ENCODE data around the gene SRMS.

The SRMS gene

DNA sequence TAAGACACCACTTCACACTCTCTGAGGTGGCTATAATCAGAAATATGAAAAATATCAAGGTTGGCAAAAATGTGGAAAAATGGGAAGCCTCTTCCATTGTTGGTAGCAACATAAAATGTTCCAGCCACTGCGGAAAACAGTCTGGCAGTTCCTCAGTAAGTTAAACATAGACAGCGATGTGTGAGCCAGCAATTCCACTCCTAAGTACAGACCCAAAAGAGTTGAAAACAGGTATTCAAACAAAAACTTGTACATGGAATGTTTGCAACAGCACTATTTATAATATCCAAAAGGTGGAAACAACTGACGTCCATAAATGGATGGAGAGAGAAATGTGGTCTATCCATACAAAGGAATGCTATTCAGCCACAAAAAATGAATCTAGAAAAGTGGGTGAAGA, 34.3 kb downstream of the SRMS start:
- DNase-seq (ENCODE audit: insufficient read length, low spot score) = no peak
- no peak for FAIRE-seq
- TF ChIP-seq, protein P1, sequence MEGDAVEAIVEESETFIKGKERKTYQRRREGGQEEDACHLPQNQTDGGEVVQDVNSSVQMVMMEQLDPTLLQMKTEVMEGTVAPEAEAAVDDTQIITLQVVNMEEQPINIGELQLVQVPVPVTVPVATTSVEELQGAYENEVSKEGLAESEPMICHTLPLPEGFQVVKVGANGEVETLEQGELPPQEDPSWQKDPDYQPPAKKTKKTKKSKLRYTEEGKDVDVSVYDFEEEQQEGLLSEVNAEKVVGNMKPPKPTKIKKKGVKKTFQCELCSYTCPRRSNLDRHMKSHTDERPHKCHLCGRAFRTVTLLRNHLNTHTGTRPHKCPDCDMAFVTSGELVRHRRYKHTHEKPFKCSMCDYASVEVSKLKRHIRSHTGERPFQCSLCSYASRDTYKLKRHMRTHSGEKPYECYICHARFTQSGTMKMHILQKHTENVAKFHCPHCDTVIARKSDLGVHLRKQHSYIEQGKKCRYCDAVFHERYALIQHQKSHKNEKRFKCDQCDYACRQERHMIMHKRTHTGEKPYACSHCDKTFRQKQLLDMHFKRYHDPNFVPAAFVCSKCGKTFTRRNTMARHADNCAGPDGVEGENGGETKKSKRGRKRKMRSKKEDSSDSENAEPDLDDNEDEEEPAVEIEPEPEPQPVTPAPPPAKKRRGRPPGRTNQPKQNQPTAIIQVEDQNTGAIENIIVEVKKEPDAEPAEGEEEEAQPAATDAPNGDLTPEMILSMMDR (IDR thresholded peaks at IDR 0.05; ENCODE audit: insufficient read depth, missing control alignments) = no peak

DNA sequence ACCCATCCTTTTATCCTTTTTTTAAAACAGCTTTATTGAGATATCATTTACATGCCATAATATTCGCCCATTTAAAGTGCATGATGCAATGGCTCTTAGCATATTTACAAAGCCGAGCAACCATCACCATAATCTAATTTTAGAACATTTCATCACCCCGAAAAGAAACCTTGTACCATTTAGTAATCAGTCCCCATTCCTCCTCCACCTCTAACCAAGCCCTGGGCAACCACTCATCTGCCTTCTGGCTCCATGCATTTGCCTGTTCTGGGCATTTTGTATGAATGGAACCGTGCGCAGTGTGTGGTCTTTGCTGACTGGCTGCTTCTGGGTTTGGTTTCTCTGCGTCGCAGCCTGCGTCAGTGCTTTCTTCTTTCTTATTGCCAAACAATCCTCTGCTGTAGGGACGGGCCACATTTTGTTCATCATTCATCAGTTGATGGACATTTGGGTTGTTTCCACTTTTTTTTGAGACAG, 38.4 kb downstream of the SRMS start:
- TF ChIP-seq, protein P1 (IDR thresholded peaks at IDR 0.05; ENCODE audit: insufficient read depth, missing control alignments) = no peak
- FAIRE-seq = no peak
- no peak for DNase-seq (ENCODE audit: insufficient read length, low spot score)

DNA sequence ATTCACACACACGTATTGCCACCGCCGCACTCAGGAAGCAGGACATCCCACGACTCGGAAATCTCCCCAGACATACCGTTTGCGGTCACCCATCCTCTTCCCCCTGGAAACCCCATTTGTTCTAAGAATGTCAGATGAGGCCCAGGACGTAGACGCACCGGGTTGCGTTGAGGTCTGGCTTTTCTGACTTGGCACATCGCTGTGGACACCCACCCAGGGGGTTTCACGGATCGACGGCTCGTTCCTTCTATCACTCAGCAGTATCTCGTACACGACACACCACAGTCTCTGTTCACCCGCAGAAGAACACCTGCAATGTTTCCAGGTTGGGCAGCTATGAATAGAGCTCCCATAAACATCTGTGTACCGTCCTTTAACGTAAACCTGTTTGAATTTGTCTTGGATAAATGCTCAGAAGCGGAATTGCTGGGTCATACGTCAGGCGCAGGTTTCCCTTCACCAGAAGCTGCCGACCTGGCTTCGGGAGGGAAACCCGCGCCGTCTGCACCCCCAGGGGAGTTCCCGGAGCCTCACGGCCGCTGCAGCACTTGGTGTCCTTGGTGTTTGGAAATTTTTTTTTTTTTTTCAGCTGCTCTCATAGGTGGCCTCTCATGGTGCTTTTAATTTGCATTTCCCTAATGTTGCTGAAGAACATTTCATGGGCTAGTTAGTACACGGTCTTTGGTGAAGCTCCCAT, 39.3 kb downstream of the SRMS start:
- DNase-seq (ENCODE audit: insufficient read length, low spot score) = no peak
- no peak for FAIRE-seq
- TF ChIP-seq, protein P1 (IDR thresholded peaks at IDR 0.05; ENCODE audit: insufficient read depth, missing control alignments) = no peak

DNA sequence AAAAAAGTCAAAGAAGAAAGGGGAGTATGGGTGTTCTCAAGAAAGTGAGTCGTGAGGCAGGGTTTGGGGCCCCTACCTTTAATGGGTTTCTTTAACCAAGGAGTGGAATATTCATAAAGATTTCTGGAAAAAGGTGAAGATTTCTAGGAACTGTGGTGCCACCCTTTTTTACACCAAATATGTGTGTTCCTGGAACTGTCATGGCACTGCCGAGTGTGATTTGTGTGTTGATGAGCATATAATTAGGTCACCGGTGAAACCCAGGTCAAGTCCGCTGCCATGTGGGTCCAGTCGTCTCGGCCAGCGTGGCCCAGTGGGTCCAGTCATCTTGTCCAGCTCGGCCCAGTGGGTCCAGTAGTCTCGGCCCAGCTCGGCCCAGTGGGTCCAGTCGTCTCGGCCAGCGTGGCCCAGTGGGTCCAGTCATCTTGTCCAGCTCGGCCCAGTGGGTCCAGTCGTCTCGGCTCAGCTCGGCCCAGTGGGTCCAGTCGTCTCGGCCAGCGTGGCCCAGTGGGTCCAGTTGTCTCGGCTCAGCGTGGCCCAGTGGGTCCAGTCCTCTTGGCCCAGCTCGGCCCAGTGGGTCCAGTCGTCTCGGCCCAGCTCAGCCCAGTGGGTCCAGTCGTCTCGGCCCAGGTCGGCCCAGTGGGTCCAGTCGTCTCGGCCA, 40.3 kb downstream of the SRMS start:
- TF ChIP-seq, protein P1 (IDR thresholded peaks at IDR 0.05; ENCODE audit: insufficient read depth, missing control alignments) = no peak
- FAIRE-seq (no peak), DNase-seq (ENCODE audit: insufficient read length, low spot score) (no peak)

DNA sequence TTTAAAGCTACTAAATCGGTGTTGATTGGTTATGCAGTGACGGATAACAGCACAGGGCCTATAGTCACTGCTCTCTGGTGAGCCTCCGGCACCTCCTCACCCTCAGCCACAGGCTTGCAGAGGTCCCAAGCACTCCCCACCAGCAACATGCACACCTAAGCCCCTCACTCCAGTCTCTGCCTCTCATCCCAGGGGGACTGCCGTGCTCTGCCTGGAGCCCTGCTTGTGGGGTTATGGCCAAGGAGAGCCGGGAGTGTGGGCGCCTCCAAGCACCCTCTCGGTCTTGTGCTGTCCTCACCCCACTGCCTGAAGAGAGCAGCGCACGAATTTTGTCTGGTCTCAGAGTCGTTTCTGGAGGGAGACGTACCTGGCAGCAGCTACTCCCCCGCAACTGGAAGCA, 41.8 kb downstream of the SRMS start:
- TF ChIP-seq, protein P1 (IDR thresholded peaks at IDR 0.05; ENCODE audit: insufficient read depth, missing control alignments) = no peak
- DNase-seq (ENCODE audit: insufficient read length, low spot score) (no peak), FAIRE-seq (no peak)

DNA sequence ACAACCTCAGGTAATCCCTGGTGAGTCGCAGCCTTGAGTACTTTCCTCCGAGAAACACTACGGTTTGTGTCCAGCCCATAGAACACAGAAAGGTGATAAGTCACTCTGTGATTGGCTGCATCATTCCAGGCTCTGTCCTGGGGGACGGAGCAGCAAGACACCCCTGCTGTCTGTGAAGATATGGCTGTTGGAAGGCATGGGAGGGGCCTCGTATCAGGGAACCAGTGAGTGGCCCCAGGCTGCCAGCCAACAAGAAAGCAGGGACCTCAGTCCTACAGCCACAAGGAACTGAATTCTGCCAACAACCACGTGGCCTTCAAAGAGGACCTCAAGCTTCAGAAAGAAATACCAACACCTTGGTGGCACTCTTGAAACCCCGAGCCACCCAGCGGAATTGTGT, 42.3 kb downstream of the SRMS start:
- FAIRE-seq (no peak), DNase-seq (ENCODE audit: insufficient read length, low spot score) (no peak)
- TF ChIP-seq, protein P1 (IDR thresholded peaks at IDR 0.05; ENCODE audit: insufficient read depth, missing control alignments) = no peak

DNA sequence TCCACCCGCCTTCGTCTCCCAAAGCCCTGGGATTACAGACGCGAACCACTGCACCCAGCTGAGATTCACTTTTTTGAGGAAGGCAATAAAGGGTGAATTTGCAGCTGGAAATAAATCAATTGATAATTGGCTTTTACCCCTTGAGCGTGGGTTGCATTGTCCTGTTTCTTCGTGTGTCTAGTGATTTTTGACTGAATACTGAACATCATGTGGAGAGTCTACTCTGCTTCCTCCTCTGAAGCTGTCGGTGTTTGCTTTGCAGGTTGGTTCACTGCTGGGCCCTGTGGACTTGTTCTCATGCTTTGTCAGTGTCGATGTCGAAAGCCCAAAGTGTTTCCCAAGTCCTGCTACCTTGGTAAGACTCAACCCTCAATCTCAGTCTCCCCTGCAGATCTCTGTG, 42.9 kb downstream of the SRMS start:
- DNase-seq (ENCODE audit: insufficient read length, low spot score) (no peak), FAIRE-seq (no peak)
- TF ChIP-seq, protein P1 (IDR thresholded peaks at IDR 0.05; ENCODE audit: insufficient read depth, missing control alignments) = no peak

Data from D721Med (cell line).